GM13976 (cell line): ENCODE data around the gene VARS1.

Experiments used
- DNase-seq: peaks from one replicate; pipeline ENCODE4 v3.0.0; 2012; ENCODE audit warnings: low spot score
- CTCF ChIP-seq: IDR thresholded peaks from 2 replicates; pipeline ENCODE4 v1.5.1; 2012; ENCODE audit warnings: borderline replicate concordance, mild to moderate bottlenecking; ENCODE audit not compliant: insufficient read depth; ENCODE audit errors: extremely low read depth, missing control alignments, control extremely low read depth
- in situ Hi-C: fragments of 300-500 bp; cut with MboI; formaldehyde crosslinking; loops from one replicate; pipeline ENCODE4 v1.12.0; 2022; ENCODE audit warnings: low sequenced_read_pairs, mixed read lengths, inconsistent platforms; ENCODE audit not compliant: unreplicated experiment

The VARS1 gene

GRCh38 chr6:31836474-31837368, 41.2 kb upstream of the VARS1 start:
- in situ Hi-C loops = no loop called here

GRCh38 chr6:31836047-31836473, 40.5 kb upstream of the VARS1 start:
- no peak for TF ChIP-seq CTCF
- no peak for DNase-seq
- in situ Hi-C loops = no loop called here

More at GRCh38 chr6:31836474-31837368, 41.2 kb upstream of the VARS1 start:
- DNase-seq = no peak
- no peak for TF ChIP-seq CTCF

- DNase-seq = peak; percentile 89
- in situ Hi-C loops = no loop called here
- no peak for TF ChIP-seq CTCF
These were observed 39.1 kb upstream of the VARS1 start for GRCh38 chr6:31834367-31835250.

- TF ChIP-seq CTCF = no peak
- in situ Hi-C loops = no loop called here
- DNase-seq = no peak
These were observed 36.0 kb upstream of the VARS1 start for GRCh38 chr6:31831350-31832215.

- in situ Hi-C loops = no loop called here
- TF ChIP-seq CTCF = no peak
- DNase-seq = no peak
These were observed 35.4 kb upstream of the VARS1 start for GRCh38 chr6:31830886-31831335.
